ENCODE data around the gene B9D1. TPM values are rescaled to one million over a fixed set of nuclear protein-coding genes. Genes with fewer than 3 reads are reported as not detected.

The B9D1 gene
- total and polyA plus RNA-seq, 9 of the 15 experiments (the other 6 are each of a cell fraction or from before 2014, with no cell fraction given), result 8.9 to 28.0 (median 17.9) TPM

DNA sequence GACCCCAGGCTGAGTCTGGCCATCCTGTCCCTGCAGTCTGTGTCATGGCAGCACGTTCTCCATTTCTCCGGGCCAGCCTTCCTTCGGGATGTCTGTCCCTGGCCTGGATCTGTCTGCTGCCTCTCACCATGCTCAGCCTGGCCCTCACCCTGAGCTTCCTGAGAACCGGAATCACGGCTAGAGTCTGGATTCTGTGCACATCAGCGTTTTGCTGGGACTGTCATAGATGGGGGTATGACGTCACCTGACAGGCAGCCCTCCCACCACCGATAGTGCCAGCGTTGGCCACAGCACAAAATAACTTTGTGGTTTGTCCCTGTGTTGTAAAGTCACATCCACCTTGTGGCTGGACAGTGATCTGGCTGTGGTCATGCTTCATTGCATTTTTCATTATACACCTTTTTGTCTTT lies 59.2 kb downstream of the B9D1 start (continued):
- TF ChIP-seq, protein P1, sequence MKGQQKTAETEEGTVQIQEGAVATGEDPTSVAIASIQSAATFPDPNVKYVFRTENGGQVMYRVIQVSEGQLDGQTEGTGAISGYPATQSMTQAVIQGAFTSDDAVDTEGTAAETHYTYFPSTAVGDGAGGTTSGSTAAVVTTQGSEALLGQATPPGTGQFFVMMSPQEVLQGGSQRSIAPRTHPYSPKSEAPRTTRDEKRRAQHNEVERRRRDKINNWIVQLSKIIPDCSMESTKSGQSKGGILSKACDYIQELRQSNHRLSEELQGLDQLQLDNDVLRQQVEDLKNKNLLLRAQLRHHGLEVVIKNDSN (CRISPR knock-in tag; IDR thresholded peaks at IDR 0.05), result no peak
- TF ChIP-seq RNF2 (IDR thresholded peaks at IDR 0.05) (no peak), CEBPG (CRISPR knock-in tag; IDR thresholded peaks at IDR 0.05) (peak; percentile 14; the same call in 1 of the 2 replicates), CEBPG (tag; conservative IDR thresholded peaks at IDR 0.05 in 1 of 2, IDR thresholded peaks at IDR 0.05 in 1 of 2) (0 out of 4 replicates have a peak, but pooled peaks of 1 of the 2 experiments have one; percentile 3), MCM3 (IDR thresholded peaks at IDR 0.05) (no peak)
- TF ChIP-seq, protein P2, sequence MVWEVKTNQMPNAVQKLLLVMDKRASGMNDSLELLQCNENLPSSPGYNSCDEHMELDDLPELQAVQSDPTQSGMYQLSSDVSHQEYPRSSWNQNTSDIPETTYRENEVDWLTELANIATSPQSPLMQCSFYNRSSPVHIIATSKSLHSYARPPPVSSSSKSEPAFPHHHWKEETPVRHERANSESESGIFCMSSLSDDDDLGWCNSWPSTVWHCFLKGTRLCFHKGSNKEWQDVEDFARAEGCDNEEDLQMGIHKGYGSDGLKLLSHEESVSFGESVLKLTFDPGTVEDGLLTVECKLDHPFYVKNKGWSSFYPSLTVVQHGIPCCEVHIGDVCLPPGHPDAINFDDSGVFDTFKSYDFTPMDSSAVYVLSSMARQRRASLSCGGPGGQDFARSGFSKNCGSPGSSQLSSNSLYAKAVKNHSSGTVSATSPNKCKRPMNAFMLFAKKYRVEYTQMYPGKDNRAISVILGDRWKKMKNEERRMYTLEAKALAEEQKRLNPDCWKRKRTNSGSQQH (CRISPR knock-in tag; IDR thresholded peaks at IDR 0.05), result no peak

DNA sequence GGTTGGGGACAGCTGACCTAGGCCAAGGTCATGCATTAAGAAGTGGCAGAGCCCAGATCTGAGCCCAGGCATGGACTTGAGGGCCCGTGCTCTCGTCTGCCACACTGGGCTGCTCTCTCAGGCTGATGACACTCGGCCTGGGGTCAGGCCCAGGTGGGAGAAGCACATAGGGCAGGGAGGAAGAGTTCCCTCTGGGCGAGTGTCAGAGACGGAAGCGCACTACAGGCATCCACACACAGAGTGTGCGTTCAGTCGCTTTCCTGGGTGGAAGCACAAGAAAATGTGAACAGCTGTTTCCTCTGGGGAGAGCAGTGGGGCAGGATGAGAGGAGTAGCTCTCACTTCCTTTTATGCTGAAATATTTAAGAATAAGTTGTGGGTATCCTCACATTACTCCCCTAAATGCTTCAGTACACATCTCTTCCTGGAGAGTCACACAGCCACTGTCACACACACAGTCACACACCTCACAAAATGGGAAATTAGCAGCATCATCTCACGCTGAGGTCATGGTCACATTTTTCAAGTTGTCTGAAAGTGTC lies 59.7 kb downstream of the B9D1 start:
- 0 out of 4 replicates have a peak overlapping the region, but pooled peaks of 1 of the 2 experiments have one; percentile 27 for H3K9ac ChIP-seq (ENCODE audit: insufficient read depth in 1 of 2, low read depth in 2 of 2, low read length in 2 of 2)
- H3K9me3 ChIP-seq (replicated peaks; ENCODE audit: control insufficient read depth, insufficient read depth, low read depth, low read length), result no peaks in the 10 kb centered on the region
- peaks cover 26 to 34% of the 10 kb centered on the region in 2 experiments for H3K4me1 ChIP-seq (replicated peaks in 1 of 2; ENCODE audit: control insufficient read depth in 2 of 2, insufficient read depth in 2 of 2, low read length in 2 of 2)
- FAIRE-seq (no peak), ATAC-seq (no peak), DNase-seq (ENCODE audit: extremely low read depth in 1 of 4, low spot score in 3 of 4) (no peak)
- H3K27ac ChIP-seq (ENCODE audit: extremely low read depth, low read depth, low read length), result peak overlapping the region; percentile 85; the same call in 2 of the 3 replicates
- H3K36me3 ChIP-seq (ENCODE audit: control insufficient read depth, insufficient read depth, low read length), result no peaks in the 10 kb centered on the region
- H3K4me2 ChIP-seq (ENCODE audit: insufficient read depth, low read length), result no peak overlapping the region
- POLR2A ChIA-PET, result interaction anchor here (0.5 kb wide), 1 partner anchor 20 kb away, joined by 7 read pairs; no protein-coding TSS in a partner anchor
- in situ Hi-C loops (cut with MboI), result no loop called here
- no TSS peak for BruUV-seq (replicated peaks)
- H3K4me3 ChIP-seq, result no peak overlapping the region
- no peaks in the 10 kb centered on the region for H4K20me1 ChIP-seq (replicated peaks; ENCODE audit: control insufficient read depth, insufficient read depth, low read length)
- H2AFZ ChIP-seq (ENCODE audit: low read depth, low read length), result no peak overlapping the region
- peaks cover 7% of the 10 kb centered on the region; the same call in 1 of the 3 replicates for H3K79me2 ChIP-seq (ENCODE audit: control insufficient read depth, insufficient read depth, low read length)
- WGBS (ENCODE audit: insufficient coverage, low coverage, missing lambda C conversion rate), result 80% methylated on average over 6 of the region's 9 CpGs
- intact Hi-C loops (cut with micrococcal nuclease), result no loop called here
- CTCF ChIA-PET (ENCODE audit: low intra/inter-chr PET ratio), result no interaction called here
- H3K9me1 ChIP-seq (ENCODE audit: control insufficient read depth, insufficient read depth, low read length), result peaks cover 7% of the 10 kb centered on the region
- no peaks in the 10 kb centered on the region for H3K27me3 ChIP-seq (ENCODE audit: control insufficient read depth in 2 of 2, insufficient read depth in 2 of 2, low read length in 2 of 2)
- TF ChIP-seq RBM39 (optimal IDR thresholded peaks at IDR 0.05; ENCODE audit: low read depth, low read length) (no peak), ZNF384 (IDR thresholded peaks at IDR 0.05; ENCODE audit: low read depth, low read length) (no peak), BACH1 (tag; IDR thresholded peaks at IDR 0.05) (no peak), MYNN (IDR thresholded peaks at IDR 0.05) (no peak), MYNN (CRISPR knock-in tag; IDR thresholded peaks at IDR 0.05) (no peak), PRPF4 (IDR thresholded peaks at IDR 0.05; ENCODE audit: insufficient read depth, low read depth, low read length, poor library complexity, severe bottlenecking) (no peak)
- TF ChIP-seq, protein P3, sequence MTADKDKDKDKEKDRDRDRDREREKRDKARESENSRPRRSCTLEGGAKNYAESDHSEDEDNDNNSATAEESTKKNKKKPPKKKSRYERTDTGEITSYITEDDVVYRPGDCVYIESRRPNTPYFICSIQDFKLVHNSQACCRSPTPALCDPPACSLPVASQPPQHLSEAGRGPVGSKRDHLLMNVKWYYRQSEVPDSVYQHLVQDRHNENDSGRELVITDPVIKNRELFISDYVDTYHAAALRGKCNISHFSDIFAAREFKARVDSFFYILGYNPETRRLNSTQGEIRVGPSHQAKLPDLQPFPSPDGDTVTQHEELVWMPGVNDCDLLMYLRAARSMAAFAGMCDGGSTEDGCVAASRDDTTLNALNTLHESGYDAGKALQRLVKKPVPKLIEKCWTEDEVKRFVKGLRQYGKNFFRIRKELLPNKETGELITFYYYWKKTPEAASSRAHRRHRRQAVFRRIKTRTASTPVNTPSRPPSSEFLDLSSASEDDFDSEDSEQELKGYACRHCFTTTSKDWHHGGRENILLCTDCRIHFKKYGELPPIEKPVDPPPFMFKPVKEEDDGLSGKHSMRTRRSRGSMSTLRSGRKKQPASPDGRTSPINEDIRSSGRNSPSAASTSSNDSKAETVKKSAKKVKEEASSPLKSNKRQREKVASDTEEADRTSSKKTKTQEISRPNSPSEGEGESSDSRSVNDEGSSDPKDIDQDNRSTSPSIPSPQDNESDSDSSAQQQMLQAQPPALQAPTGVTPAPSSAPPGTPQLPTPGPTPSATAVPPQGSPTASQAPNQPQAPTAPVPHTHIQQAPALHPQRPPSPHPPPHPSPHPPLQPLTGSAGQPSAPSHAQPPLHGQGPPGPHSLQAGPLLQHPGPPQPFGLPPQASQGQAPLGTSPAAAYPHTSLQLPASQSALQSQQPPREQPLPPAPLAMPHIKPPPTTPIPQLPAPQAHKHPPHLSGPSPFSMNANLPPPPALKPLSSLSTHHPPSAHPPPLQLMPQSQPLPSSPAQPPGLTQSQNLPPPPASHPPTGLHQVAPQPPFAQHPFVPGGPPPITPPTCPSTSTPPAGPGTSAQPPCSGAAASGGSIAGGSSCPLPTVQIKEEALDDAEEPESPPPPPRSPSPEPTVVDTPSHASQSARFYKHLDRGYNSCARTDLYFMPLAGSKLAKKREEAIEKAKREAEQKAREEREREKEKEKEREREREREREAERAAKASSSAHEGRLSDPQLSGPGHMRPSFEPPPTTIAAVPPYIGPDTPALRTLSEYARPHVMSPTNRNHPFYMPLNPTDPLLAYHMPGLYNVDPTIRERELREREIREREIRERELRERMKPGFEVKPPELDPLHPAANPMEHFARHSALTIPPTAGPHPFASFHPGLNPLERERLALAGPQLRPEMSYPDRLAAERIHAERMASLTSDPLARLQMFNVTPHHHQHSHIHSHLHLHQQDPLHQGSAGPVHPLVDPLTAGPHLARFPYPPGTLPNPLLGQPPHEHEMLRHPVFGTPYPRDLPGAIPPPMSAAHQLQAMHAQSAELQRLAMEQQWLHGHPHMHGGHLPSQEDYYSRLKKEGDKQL (CRISPR knock-in tag; IDR thresholded peaks at IDR 0.05; ENCODE audit: borderline replicate concordance), result no peak
- TF ChIP-seq, protein P4, sequence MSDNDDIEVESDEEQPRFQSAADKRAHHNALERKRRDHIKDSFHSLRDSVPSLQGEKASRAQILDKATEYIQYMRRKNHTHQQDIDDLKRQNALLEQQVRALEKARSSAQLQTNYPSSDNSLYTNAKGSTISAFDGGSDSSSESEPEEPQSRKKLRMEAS (CRISPR knock-in tag; IDR thresholded peaks at IDR 0.05), result no peak

All from K562 (cell line).